RWPE2 (cell line): ENCODE measurements around the gene NLK.

ENCODE experiments used
- ATAC-seq: fragments of 200-7000 bp; cut with Tn5 transposase; 3 replicates; pipeline ENCODE4 v1.9.1; 2021; ENCODE audit warnings: low read depth
- DNase-seq: peaks from one replicate; pipeline ENCODE4 v3.0.0-alpha.2; 2020; ENCODE audit warnings: low spot score
- H3K27ac ChIP-seq: fragments of 450-650 bp; 2 replicates; pipeline ENCODE4 v1.5.1; 2017; ENCODE audit warnings: mild to moderate bottlenecking; ENCODE audit not compliant: poor library complexity, severe bottlenecking
- H3K27me3 ChIP-seq: fragments of 250-450 bp; sonication (Bioruptor Pico); 2 replicates; pipeline ENCODE4 v1.5.1; 2021; ENCODE audit warnings: mild to moderate bottlenecking, moderate library complexity; ENCODE audit not compliant: insufficient read depth, poor library complexity, severe bottlenecking
- H3K36me3 ChIP-seq: fragments of 250-450 bp; sonication (Bioruptor Pico); 2 replicates; pipeline ENCODE4 v1.5.1; 2020; ENCODE audit warnings: low read depth, mild to moderate bottlenecking, moderate library complexity
- H3K4me1 ChIP-seq: fragments of 250-450 bp; sonication (Bioruptor Pico); 2 replicates; pipeline ENCODE4 v1.5.1; 2021; ENCODE audit warnings: mild to moderate bottlenecking, moderate library complexity; ENCODE audit not compliant: insufficient read depth, poor library complexity, severe bottlenecking
- H3K4me3 ChIP-seq: fragments of 250-450 bp; sonication (Bioruptor Pico); 2 replicates; pipeline ENCODE4 v1.5.1; 2021; ENCODE audit warnings: mild to moderate bottlenecking, moderate library complexity; ENCODE audit not compliant: severe bottlenecking
- H3K9me3 ChIP-seq: fragments of 250-450 bp; sonication (Bioruptor Pico); 2 replicates; pipeline ENCODE4 v1.5.1; 2021; ENCODE audit warnings: mild to moderate bottlenecking, moderate library complexity; ENCODE audit not compliant: severe bottlenecking
- CTCF ChIP-seq: fragments of 450-650 bp; IDR thresholded peaks from one replicate; pipeline ENCODE4 v1.5.1; 2017; ENCODE audit warnings: mild to moderate bottlenecking, moderate library complexity; ENCODE audit not compliant: poor library complexity, severe bottlenecking

The NLK gene

DNA sequence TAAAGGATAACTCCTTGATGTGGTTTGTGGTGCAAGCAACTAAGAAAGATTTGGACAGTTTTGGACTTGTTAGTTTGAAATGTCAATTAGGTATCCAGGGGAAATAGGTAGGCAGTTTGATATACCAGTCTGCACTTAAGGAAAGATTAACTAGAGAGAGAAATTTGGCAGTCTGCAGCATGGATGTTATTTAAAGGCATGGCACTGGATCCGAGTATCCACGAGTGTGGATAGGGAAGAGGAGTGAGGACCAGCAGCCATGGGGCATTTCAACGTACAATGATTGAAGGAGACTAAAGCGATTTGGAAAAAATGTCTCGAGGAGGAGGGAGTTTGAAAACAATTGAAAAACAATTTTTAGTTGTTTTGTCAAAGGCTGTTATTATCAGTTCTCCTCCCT lies 117.4 kb downstream of the NLK start:
- peaks cover 19% of the 10 kb centered on the region for H3K36me3 ChIP-seq
- DNase-seq, result no peak
- no peak overlapping the region for H3K27ac ChIP-seq
- H3K9me3 ChIP-seq, result no peaks in the 10 kb centered on the region
- H3K27me3 ChIP-seq, result no peaks in the 10 kb centered on the region
- H3K4me3 ChIP-seq, result no peak overlapping the region
- no peak for TF ChIP-seq CTCF
- no peak for ATAC-seq
- no peaks in the 10 kb centered on the region for H3K4me1 ChIP-seq

- H3K27ac ChIP-seq, result no peak overlapping the region
- H3K4me1 ChIP-seq, result no peaks in the 10 kb centered on the region
- no peaks in the 10 kb centered on the region for H3K27me3 ChIP-seq
- peaks cover 26% of the 10 kb centered on the region for H3K36me3 ChIP-seq
- no peaks in the 10 kb centered on the region for H3K9me3 ChIP-seq
- DNase-seq (no peak), ATAC-seq (no peak)
- no peak for TF ChIP-seq CTCF
- no peak overlapping the region for H3K4me3 ChIP-seq
Observed at GRCh38 chr17:28160610-28161009, 118.1 kb downstream of the NLK start.

DNA sequence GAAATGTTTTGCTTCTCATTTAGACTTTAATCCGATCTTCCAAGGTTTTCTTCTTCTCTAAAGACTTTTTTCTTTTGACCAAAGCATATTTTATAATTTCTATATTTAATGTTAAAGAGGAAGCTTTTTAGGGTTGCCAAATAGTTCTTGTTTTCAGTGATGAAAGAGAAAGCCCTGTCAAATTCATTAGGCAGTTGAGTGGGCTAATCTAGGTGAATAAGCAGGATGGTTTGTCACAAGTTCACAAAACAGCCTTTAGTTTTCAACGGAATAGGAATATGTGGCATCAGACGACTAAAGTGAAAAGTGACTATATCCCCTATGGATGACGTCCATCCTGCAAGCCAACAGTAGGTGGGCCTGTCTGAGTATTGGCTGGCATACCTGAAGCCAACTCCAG lies 118.8 kb downstream of the NLK start:
- DNase-seq (no peak), ATAC-seq (no peak)
- H3K36me3 ChIP-seq, result peaks cover 26% of the 10 kb centered on the region
- no peaks in the 10 kb centered on the region for H3K4me1 ChIP-seq
- H3K27ac ChIP-seq, result no peak overlapping the region
- no peak for TF ChIP-seq CTCF
- H3K27me3 ChIP-seq, result no peaks in the 10 kb centered on the region
- H3K4me3 ChIP-seq, result no peak overlapping the region
- H3K9me3 ChIP-seq, result no peaks in the 10 kb centered on the region

- no peak for ATAC-seq
- no peaks in the 10 kb centered on the region for H3K27me3 ChIP-seq
- H3K36me3 ChIP-seq, result peaks cover 55% of the 10 kb centered on the region
- DNase-seq, result no peak
- no peaks in the 10 kb centered on the region for H3K9me3 ChIP-seq
- H3K27ac ChIP-seq, result no peak overlapping the region
- H3K4me1 ChIP-seq, result no peaks in the 10 kb centered on the region
- no peak overlapping the region for H3K4me3 ChIP-seq
- no peak for TF ChIP-seq CTCF
Observed at GRCh38 chr17:28166478-28166877, 124.0 kb downstream of the NLK start.

- Histone ChIP-seq H3K27me3 (no peaks in the 10 kb centered on the region), H3K9me3 (no peaks in the 10 kb centered on the region)
- TF ChIP-seq CTCF, result no peak
Observed at GRCh38 chr17:28169621-28170349, 127.3 kb downstream of the NLK start.

More at GRCh38 chr17:28169621-28170349, 127.3 kb downstream of the NLK start:
- no peak for ATAC-seq
- DNase-seq, result no peak
- no peak overlapping the region for H3K27ac ChIP-seq
- peaks cover 63% of the 10 kb centered on the region for H3K36me3 ChIP-seq
- H3K4me1 ChIP-seq, result no peaks in the 10 kb centered on the region
- H3K4me3 ChIP-seq, result no peak overlapping the region
